ENCODE data around the gene MAGEA9B. TPM values are rescaled to one million over a fixed set of nuclear protein-coding genes. Genes with fewer than 3 reads are reported as not detected.

Gene MAGEA9B
- total and polyA plus RNA-seq, 2 of the 4 experiments (the other 2 are of a cell fraction) = not detected

- no peak overlapping the region for H3K9ac ChIP-seq (ENCODE audit: low read depth, low read length)
- dilution Hi-C loops (cut with HindIII; ENCODE audit: low sequenced_read_pairs, unreplicated experiment) (no loop called here), in situ Hi-C loops (cut with MboI; ENCODE audit: low sequenced_read_pairs) (no loop called here), intact Hi-C loops (cut with micrococcal nuclease) (no loop called here)
- DNase-seq = no peak
- no peak overlapping the region for H3K4me3 ChIP-seq (ENCODE audit: insufficient read depth, low read depth, low read length)
- H2AFZ ChIP-seq (replicated peaks; ENCODE audit: low read length, poor library complexity) = no peak overlapping the region
- H3K4ac ChIP-seq (ENCODE audit: low read depth, low read length) = no peak overlapping the region
- TF ChIP-seq MAFK (IDR thresholded peaks at IDR 0.05; ENCODE audit: low read depth, low read length) = no peak
- TF ChIP-seq USF2 (IDR thresholded peaks at IDR 0.05; ENCODE audit: low read depth, low read length) = no peak
- TF ChIP-seq CHD1 (IDR thresholded peaks at IDR 0.05; ENCODE audit: low read depth, low read length) = no peak
- TF ChIP-seq CEBPB (IDR thresholded peaks at IDR 0.05; ENCODE audit: low read depth, low read length) = no peak
- no peak for TF ChIP-seq FOS (IDR thresholded peaks at IDR 0.05; ENCODE audit: low read depth, low read length)
- TF ChIP-seq BHLHE40 (IDR thresholded peaks at IDR 0.05; ENCODE audit: low read depth, low read length) = no peak
- no peak for TF ChIP-seq ELK1 (IDR thresholded peaks at IDR 0.05; ENCODE audit: borderline replicate concordance, low read depth, low read length)
- 53% methylated on average over 3 of the region's 5 CpGs; no CpG with 5 or more reads in 1 of the 2 experiments for WGBS, 2 experiments (ENCODE audit: extremely low coverage in 2 of 2, insufficient read length in 1 of 2)
- no peak overlapping the region for H4K5ac ChIP-seq (ENCODE audit: low read depth, low read length)
- H4K8ac ChIP-seq (ENCODE audit: low read depth in 2 of 2, low read length in 2 of 2) = no peak overlapping the region
- H3K27me3 ChIP-seq (ENCODE audit: control insufficient read depth, insufficient read depth, low read length) = peaks cover 5% of the 10 kb centered on the region
- BruUV-seq (replicated peaks) = no TSS peak
- H3K18ac ChIP-seq (ENCODE audit: low read depth, low read length) = no peak overlapping the region
- no peak overlapping the region for H3K14ac ChIP-seq (replicated peaks; ENCODE audit: low read depth, low read length)
- no peaks in the 10 kb centered on the region for H3K36me3 ChIP-seq (ENCODE audit: control insufficient read depth, insufficient read depth, low read length)
- no peak overlapping the region for H2BK20ac ChIP-seq (ENCODE audit: low read depth, low read length)
- ChIA-PET CTCF (interaction anchor here (0.6 kb wide), 1 partner anchor 70 kb away, joined by 3 read pairs; no protein-coding TSS in a partner anchor), POLR2A (ENCODE audit: unreplicated experiment) (no interaction called here)
- H2AK5ac ChIP-seq (ENCODE audit: low read depth, low read length) = no peak overlapping the region
- no peak overlapping the region for H2BK120ac ChIP-seq (ENCODE audit: low read depth, low read length)
- H4K91ac ChIP-seq (ENCODE audit: insufficient read depth, low read depth, low read length) = no peak overlapping the region
- no peak overlapping the region for H3K56ac ChIP-seq (ENCODE audit: extremely low read depth, insufficient read depth, low read length)
- no peak overlapping the region for H3K27ac ChIP-seq (ENCODE audit: insufficient read depth, low read length)
- H4K20me1 ChIP-seq (ENCODE audit: insufficient read depth, low read length) = no peaks in the 10 kb centered on the region
- no peak for ATAC-seq (ENCODE audit: low read depth)
- H2AK9ac ChIP-seq (replicated peaks; ENCODE audit: low read depth, low read length, poor library complexity) = no peak overlapping the region
- no peak overlapping the region for H3K4me2 ChIP-seq (ENCODE audit: low read depth, low read length)
- no peak overlapping the region for H2BK5ac ChIP-seq (ENCODE audit: low read depth, low read length, poor library complexity, severe bottlenecking)
- no peaks in the 10 kb centered on the region for H3K4me1 ChIP-seq (ENCODE audit: control insufficient read depth, insufficient read depth, low read length)
- no peak overlapping the region for H2BK15ac ChIP-seq (ENCODE audit: low read depth, low read length)
- no peaks in the 10 kb centered on the region for H3K9me1 ChIP-seq (ENCODE audit: insufficient read depth, low read length)
- H3K9me3 ChIP-seq (ENCODE audit: control insufficient read depth, insufficient read depth, low read length) = no peaks in the 10 kb centered on the region
- H3K79me1 ChIP-seq (ENCODE audit: low read depth in 1 of 2, low read length in 2 of 2) = no peaks in the 10 kb centered on the region
- H3K23ac ChIP-seq (ENCODE audit: low read depth, low read length) = no peak overlapping the region
Observed at GRCh38 chrX:149568701-149569296, 18.5 kb downstream of the MAGEA9B start.
